HG03025 (cell line): ENCODE measurements around the gene PLEKHA3.
A peak's percentile ranks its signal among the peaks of the same experiment; 100 is the strongest.
"Not testable (repeated sequence)": the region's sequence is repeated elsewhere in the genome, so short reads cannot be mapped to it uniquely, and the experiment has no call there.

Experiments used
- ATAC-seq: cut with Tn5 transposase; IDR thresholded peaks from one replicate; pipeline ENCODE4 v1.9.1; 2021; ENCODE audit warnings: mild to moderate bottlenecking, moderate library complexity; ENCODE audit not compliant: unreplicated experiment, low FRiP score

The PLEKHA3 gene

GRCh38 chr2:178522950-178523595 is 42.8 kb downstream of the PLEKHA3 start:
- ATAC-seq: peak; percentile 92

- peak; percentile 15 for ATAC-seq
Observed at GRCh38 chr2:178523596-178524134, 43.4 kb downstream of the PLEKHA3 start.

DNA sequence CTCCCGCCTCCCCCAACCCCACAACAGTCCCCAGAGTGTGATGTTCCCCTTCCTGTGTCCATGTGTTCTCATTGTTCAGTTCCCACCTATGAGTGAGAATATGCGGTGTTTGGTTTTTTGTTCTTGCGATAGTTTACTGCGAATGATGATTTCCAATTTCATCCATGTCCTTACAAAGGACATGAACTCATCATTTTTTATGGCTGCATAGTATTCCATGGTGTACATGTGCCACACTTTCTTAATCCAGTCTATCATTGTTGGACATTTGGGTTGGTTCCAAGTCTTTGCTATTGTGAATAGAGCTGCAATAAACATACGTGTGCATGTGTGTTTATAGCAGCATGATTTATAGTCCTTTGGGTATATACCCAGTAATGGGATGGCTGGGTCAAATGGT is 44.8 kb downstream of the PLEKHA3 start:
- ATAC-seq: not testable (repeated sequence)

GRCh38 chr2:178525460-178525859 is 45.2 kb downstream of the PLEKHA3 start:
- not testable (repeated sequence) for ATAC-seq

DNA sequence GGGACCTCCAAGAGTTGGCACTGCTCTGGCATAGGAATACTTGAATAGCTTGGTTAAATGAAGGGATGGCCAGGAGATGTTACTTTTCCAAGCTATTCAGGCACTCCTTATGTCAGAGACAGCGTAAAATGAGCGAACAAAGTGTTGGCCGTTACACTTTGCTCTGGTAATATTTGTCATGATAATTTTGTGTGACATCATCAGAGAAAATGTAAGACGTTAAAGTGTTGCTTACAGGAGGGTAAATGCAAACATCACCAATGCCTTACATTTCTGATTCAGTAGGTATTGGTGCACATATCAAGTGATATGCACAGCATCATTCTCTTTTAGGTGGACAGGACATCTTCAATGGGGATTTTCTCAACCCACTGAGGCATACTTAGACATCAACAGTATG is 46.0 kb downstream of the PLEKHA3 start:
- no peak for ATAC-seq

- ATAC-seq: no peak
Observed at GRCh38 chr2:178527592-178527991, 47.3 kb downstream of the PLEKHA3 start.

- no peak for ATAC-seq
Observed at GRCh38 chr2:178528647-178529046, 48.4 kb downstream of the PLEKHA3 start.

- no peak for ATAC-seq
Observed at GRCh38 chr2:178529194-178529593, 48.9 kb downstream of the PLEKHA3 start.

- ATAC-seq: peak; percentile 4
Observed at GRCh38 chr2:178530131-178530530, 49.9 kb downstream of the PLEKHA3 start.

GRCh38 chr2:178530625-178531142 is 50.4 kb downstream of the PLEKHA3 start:
- ATAC-seq: peak; percentile 98

DNA sequence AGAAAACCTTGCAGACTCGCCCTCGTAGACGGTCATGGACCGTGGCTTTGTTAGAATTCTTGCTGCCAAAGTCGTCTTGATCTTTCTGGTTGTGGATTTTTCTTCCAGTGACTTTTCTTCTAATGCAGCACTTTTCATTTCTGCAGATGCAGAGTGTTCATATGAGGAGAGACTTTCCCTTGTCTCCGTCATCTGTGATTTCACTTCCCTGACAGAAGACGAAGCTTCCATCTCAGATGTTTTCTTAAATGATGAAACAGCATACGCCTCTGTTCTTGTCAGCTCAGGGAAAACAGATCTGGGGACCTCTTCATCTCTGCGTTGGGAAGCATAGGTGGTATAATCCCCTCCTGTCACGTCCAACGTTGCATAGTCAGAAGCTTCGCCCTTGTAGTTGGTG is 50.9 kb downstream of the PLEKHA3 start:
- ATAC-seq: no peak

DNA sequence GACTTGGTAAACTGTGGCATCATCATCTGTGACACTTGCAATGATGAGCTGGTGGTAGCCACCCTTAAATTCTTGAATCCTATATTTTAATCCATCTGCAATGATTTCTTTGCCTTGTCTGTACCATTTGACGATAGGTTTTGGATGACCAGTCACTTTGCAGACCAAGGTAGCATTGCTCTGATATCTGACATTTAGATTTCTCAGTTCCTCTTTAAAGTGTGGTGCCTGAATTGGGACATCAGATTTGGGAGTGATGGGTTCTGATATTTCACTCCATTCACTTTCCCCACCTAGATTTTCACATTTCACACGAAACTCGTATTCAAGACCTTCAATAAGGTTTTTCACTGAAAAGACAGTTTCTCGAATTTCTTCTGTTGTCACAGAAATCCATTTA is 55.8 kb downstream of the PLEKHA3 start:
- no peak for ATAC-seq

DNA sequence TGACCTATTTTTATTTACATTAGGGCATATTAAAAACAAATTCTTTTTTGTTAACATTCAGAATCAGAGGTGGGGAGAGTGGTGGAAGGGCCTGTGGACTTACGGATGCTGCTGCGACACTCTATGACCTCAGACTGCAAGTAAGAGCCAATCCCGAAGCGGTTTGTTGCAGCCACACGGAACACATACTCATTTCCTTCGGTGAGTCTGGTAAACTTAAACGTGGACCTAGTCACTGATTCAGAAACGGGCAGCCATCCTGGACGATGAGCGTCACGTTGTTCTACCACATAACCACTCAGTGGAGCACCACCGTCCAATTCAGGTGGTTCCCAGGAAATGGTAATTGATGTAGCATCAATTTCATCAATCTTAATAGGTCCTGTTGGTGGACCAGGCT is 61.9 kb downstream of the PLEKHA3 start:
- ATAC-seq: no peak

- no peak for ATAC-seq
Observed at GRCh38 chr2:178542569-178542968, 62.3 kb downstream of the PLEKHA3 start.

DNA sequence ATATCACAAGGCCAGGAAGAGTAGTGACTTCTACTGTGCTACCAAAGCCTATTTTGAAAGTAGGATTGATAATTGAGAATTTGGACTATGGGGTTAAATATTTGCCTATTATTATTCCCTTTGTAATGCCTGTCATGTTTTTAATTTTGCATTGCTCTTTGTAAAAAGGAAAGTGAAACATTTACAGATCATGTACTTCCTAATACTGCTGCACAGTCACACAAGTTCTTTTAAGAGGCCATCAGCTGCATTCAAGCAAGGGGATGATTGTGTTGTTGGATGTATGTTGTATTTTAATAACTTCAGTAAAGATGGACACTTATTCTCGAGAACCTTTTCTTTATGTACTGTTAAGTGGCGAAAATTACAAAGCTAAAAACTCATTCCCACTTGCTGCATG is 70.1 kb downstream of the PLEKHA3 start:
- ATAC-seq: no peak

DNA sequence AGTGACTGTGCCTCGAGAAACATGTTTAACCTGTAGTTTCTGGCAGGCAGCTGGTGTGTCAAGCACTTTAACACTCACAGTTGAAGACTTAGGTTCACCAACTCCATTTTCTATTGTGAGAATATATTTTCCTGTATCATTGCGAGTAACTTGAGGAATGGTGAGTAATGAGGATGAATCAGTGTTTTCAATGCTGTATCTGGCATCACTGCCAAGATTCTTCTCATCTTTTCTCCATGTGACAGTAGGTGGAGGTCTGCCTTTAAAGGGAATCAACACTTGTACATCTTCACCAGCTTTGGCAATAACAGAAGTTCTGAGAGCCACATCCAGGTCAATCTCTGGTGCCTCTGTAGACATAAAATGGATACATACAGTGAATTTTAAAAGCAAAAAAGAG is 72.8 kb downstream of the PLEKHA3 start:
- no peak for ATAC-seq
